HG02642 (cell line): Measurements from ENCODE around the gene ANO9.

ENCODE experiments used
- ATAC-seq: cut with Tn5 transposase; IDR thresholded peaks from one replicate; pipeline ENCODE4 v1.9.1; 2021; ENCODE audit warnings: mild to moderate bottlenecking; ENCODE audit not compliant: unreplicated experiment, poor library complexity

Gene ANO9

GRCh38 chr11:454043-454442 lies 12.2 kb upstream of the ANO9 start:
- ATAC-seq, result no peak

- no peak for ATAC-seq
Observed at GRCh38 chr11:453564-453963, 11.8 kb upstream of the ANO9 start.

GRCh38 chr11:452916-453527 lies 11.2 kb upstream of the ANO9 start:
- ATAC-seq, result no peak

GRCh38 chr11:452203-452744 lies 10.5 kb upstream of the ANO9 start:
- no peak for ATAC-seq

GRCh38 chr11:451738-452137 lies 9.9 kb upstream of the ANO9 start:
- no peak for ATAC-seq

GRCh38 chr11:450809-451451 lies 9.1 kb upstream of the ANO9 start:
- peak; percentile 5 for ATAC-seq

- ATAC-seq, result peak; percentile 81
Observed at GRCh38 chr11:449889-450808, 8.3 kb upstream of the ANO9 start, which contains the start of gene PTDSS2. Gene PTDSS2 (plus strand): TSS chr11:450279. CDS start chr11:450456, 177 bp downstream.

- peak; percentile 55 for ATAC-seq
Observed at GRCh38 chr11:447923-448731, 6.3 kb upstream of the ANO9 start.

GRCh38 chr11:446891-447290 lies 5.1 kb upstream of the ANO9 start:
- ATAC-seq, result no peak

- no peak for ATAC-seq
Observed at GRCh38 chr11:445765-446588, 4.2 kb upstream of the ANO9 start.

- no peak for ATAC-seq
Observed at GRCh38 chr11:444396-445144, 2.8 kb upstream of the ANO9 start.

- ATAC-seq, result no peak
Observed at GRCh38 chr11:443542-444199, 1.9 kb upstream of the ANO9 start.

GRCh38 chr11:442611-443081 lies 835 bp upstream of the ANO9 start:
- ATAC-seq, result no peak

GRCh38 chr11:441043-441417 lies 781 bp downstream of the ANO9 start:
- ATAC-seq, result no peak

- ATAC-seq, result no peak
Observed at GRCh38 chr11:440065-441042, 1.5 kb downstream of the ANO9 start.

- ATAC-seq, result no peak
Observed at GRCh38 chr11:439315-440064, 2.3 kb downstream of the ANO9 start.
